HEK293 (cell line): ENCODE measurements around the gene XK.

ENCODE experiments used
- CTCF ChIA-PET: fragments of 350-600 bp; formaldehyde crosslinking; extraction: SDS; loops from one replicate; lab custom pipeline; 2021; ENCODE audit warnings: antibody characterized with exemption; lab: Yijun Ruan, JAX
- POLR2A ChIA-PET: fragments of 300-600 bp; formaldehyde crosslinking; extraction: SDS; loops from one replicate; lab custom pipeline; 2020; ENCODE audit warnings: antibody characterized with exemption, inconsistent platforms; lab: Yijun Ruan, JAX
- H3K27ac ChIP-seq: fragments of 200-500 bp; sonication (Bioruptor generic); 2 replicates; pipeline ENCODE4 v1.5.1; 2014; ENCODE audit warnings: low read depth, low read length, control low read depth, inconsistent platforms; ENCODE audit errors: extremely low read depth
- H3K36me3 ChIP-seq, 2 experiments: fragments of 200-500 bp in 1 of 2; sonication (Bioruptor generic) in 1 of 2; 1 replicate in 1 of 2; 2 replicates in 1 of 2; pipeline ENCODE4 v1.5.1; 2014 to 2017; ENCODE audit warnings: inconsistent platforms in 2 of 2, low read length in 2 of 2; ENCODE audit not compliant: control insufficient read depth in 2 of 2, insufficient read depth in 1 of 2
- H3K4me1 ChIP-seq: fragments of 200-500 bp; sonication (Bioruptor generic); 2 replicates; pipeline ENCODE4 v1.5.1; 2014; ENCODE audit warnings: mild to moderate bottlenecking, low read length, inconsistent platforms; ENCODE audit not compliant: control insufficient read depth, insufficient read depth
- H3K4me3 ChIP-seq: 2 replicates; pipeline ENCODE4 v1.5.1; 2011; ENCODE audit warnings: low read depth, mild to moderate bottlenecking, control low read depth, low read length, moderate library complexity
- H3K9me3 ChIP-seq: fragments of 200-500 bp; sonication (Bioruptor generic); 2 replicates; pipeline ENCODE4 v1.5.1; 2014; ENCODE audit warnings: low read depth, low read length, inconsistent platforms; ENCODE audit not compliant: control insufficient read depth, insufficient read depth
- PRDM4 ChIP-seq: fragments of 450-650 bp; formaldehyde crosslinking; IDR thresholded peaks from 2 replicates; pipeline ENCODE4 v1.5.1; 2017; ENCODE audit warnings: missing biosample characterization, missing genetic modification characterization
- REPIN1 ChIP-seq: fragments of 450-650 bp; formaldehyde crosslinking; IDR thresholded peaks from 2 replicates; pipeline ENCODE4 v1.5.1; 2017; ENCODE audit warnings: missing biosample characterization, missing genetic modification characterization, low read depth
- ZBTB11 ChIP-seq: fragments of 450-650 bp; formaldehyde crosslinking; conservative IDR thresholded peaks from 2 replicates; pipeline ENCODE4 v1.5.1; 2016; ENCODE audit warnings: low read depth, missing biosample characterization, missing genetic modification characterization
- ZBTB8A ChIP-seq: fragments of 450-650 bp; formaldehyde crosslinking; IDR thresholded peaks from 2 replicates; pipeline ENCODE4 v1.5.1; 2016; ENCODE audit warnings: missing biosample characterization, missing genetic modification characterization
- ZNF169 ChIP-seq: fragments of 450-650 bp; formaldehyde crosslinking; IDR thresholded peaks from 2 replicates; pipeline ENCODE4 v1.5.1; 2016; ENCODE audit warnings: missing biosample characterization, missing genetic modification characterization
- ZNF292 ChIP-seq: fragments of 450-650 bp; formaldehyde crosslinking; IDR thresholded peaks from 2 replicates; pipeline ENCODE4 v1.5.1; 2016; ENCODE audit warnings: low read depth, missing biosample characterization, missing genetic modification characterization, borderline replicate concordance
- ZNF335 ChIP-seq: fragments of 450-650 bp; formaldehyde crosslinking; conservative IDR thresholded peaks from 2 replicates; pipeline ENCODE4 v1.5.1; 2016; ENCODE audit warnings: missing biosample characterization, missing genetic modification characterization
- ZNF398 ChIP-seq: fragments of 450-650 bp; formaldehyde crosslinking; IDR thresholded peaks from 2 replicates; pipeline ENCODE4 v1.5.1; 2017; ENCODE audit warnings: missing biosample characterization, missing genetic modification characterization
- ZNF596 ChIP-seq: fragments of 450-650 bp; IDR thresholded peaks from 2 replicates; pipeline ENCODE4 v1.5.0; 2018; ENCODE audit warnings: missing biosample characterization, mild to moderate bottlenecking, missing genetic modification characterization, moderate library complexity
- ZNF645 ChIP-seq: fragments of 450-650 bp; formaldehyde crosslinking; IDR thresholded peaks from 2 replicates; pipeline ENCODE4; 2016; ENCODE audit warnings: missing biosample characterization, missing genetic modification characterization
- ZNF791 ChIP-seq: fragments of 450-650 bp; formaldehyde crosslinking; IDR thresholded peaks from 2 replicates; pipeline ENCODE4 v1.5.1; 2016; ENCODE audit warnings: missing biosample characterization, missing genetic modification characterization
- ZSCAN4 ChIP-seq: fragments of 450-650 bp; formaldehyde crosslinking; IDR thresholded peaks from 2 replicates; pipeline ENCODE4 v1.5.1; 2017; ENCODE audit warnings: missing biosample characterization, missing genetic modification characterization

Gene XK

GRCh38 chrX:37684973-37685372 is 618 bp upstream of the XK start:
- Histone ChIP-seq H3K4me3 (no peak overlapping the region), H3K9me3 (no peaks in the 10 kb centered on the region), H3K36me3 (no peaks in the 10 kb centered on the region)
- CTCF ChIA-PET, result interaction anchor here (0.7 to 1.0 kb wide), 2 partner anchors 8 to 37 kb away, joined by 3 to 4 read pairs; no protein-coding TSS in a partner anchor
- TF ChIP-seq ZNF398 (tag by site-specific recombination), result no peak
- no peak for TF ChIP-seq ZBTB8A (tag by site-specific recombination)
- 0 out of 2 replicates have a peak, but pooled peaks have one; percentile 14 for TF ChIP-seq ZNF335 (tag by site-specific recombination)
- TF ChIP-seq ZNF292, result no peak
- TF ChIP-seq REPIN1 (tag by site-specific recombination), result no peak
- TF ChIP-seq ZNF645 (tag by site-specific recombination), result no peak
- TF ChIP-seq ZNF791 (tag by site-specific recombination), result no peak
- TF ChIP-seq, all 188 proteins: peak for 1
- no peak overlapping the region for H3K27ac ChIP-seq
- POLR2A ChIA-PET, result interaction anchor here (0.8 kb wide), 1 partner anchor 376 kb away, joined by 3 read pairs; no protein-coding TSS in a partner anchor
- no peaks in the 10 kb centered on the region; the same call in 1 of the 2 replicates for H3K4me1 ChIP-seq

GRCh38 chrX:37686369-37686995 is 891 bp downstream of the XK start:
- ChIA-PET POLR2A (no interaction called here), CTCF (interaction anchor here (1.7 kb wide), 1 partner anchor 58 kb away, joined by 4 read pairs; no protein-coding TSS in a partner anchor)
- peak overlapping the region; percentile 87 for H3K27ac ChIP-seq
- peak; percentile 56; the same call in 1 of the 2 replicates for TF ChIP-seq PRDM4
- TF ChIP-seq ZNF169, result no peak
- TF ChIP-seq ZBTB11 (tag by site-specific recombination), result peak; percentile 64
- no peaks in the 10 kb centered on the region; the same call in 1 of the 2 replicates for H3K4me1 ChIP-seq
- H3K4me3 ChIP-seq, result peak overlapping the region; percentile 50
- H3K9me3 ChIP-seq, result no peaks in the 10 kb centered on the region
- H3K36me3 ChIP-seq, result no peaks in the 10 kb centered on the region

- POLR2A ChIA-PET, result no interaction called here
- TF ChIP-seq ZNF596 (tag by site-specific recombination), result peak; percentile 61
- TF ChIP-seq ZBTB11 (tag by site-specific recombination), result 0 out of 2 replicates have a peak, but pooled peaks have one; percentile 0
- peak; percentile 88 for TF ChIP-seq ZSCAN4 (tag by site-specific recombination)
- TF ChIP-seq ZBTB8A (tag by site-specific recombination), result no peak
- TF ChIP-seq, all 188 proteins: peak for 3
- Histone ChIP-seq H3K4me3 (no peak overlapping the region), H3K36me3 (no peaks in the 10 kb centered on the region), H3K4me1 (no peaks in the 10 kb centered on the region; the same call in 1 of the 2 replicates), H3K9me3 (no peaks in the 10 kb centered on the region), H3K27ac (no peak overlapping the region)
- CTCF ChIA-PET, result interaction anchor here (1.7 kb wide), 1 partner anchor 58 kb away, joined by 4 read pairs; no protein-coding TSS in a partner anchor
These were observed 1.4 kb downstream of the XK start for GRCh38 chrX:37686996-37687395.
